Measurements from ENCODE around the gene TLK2.
"Not testable (repeated sequence)": the region's sequence is repeated elsewhere in the genome, so short reads cannot be mapped to it uniquely, and the experiment has no call there.

The TLK2 gene

DNA sequence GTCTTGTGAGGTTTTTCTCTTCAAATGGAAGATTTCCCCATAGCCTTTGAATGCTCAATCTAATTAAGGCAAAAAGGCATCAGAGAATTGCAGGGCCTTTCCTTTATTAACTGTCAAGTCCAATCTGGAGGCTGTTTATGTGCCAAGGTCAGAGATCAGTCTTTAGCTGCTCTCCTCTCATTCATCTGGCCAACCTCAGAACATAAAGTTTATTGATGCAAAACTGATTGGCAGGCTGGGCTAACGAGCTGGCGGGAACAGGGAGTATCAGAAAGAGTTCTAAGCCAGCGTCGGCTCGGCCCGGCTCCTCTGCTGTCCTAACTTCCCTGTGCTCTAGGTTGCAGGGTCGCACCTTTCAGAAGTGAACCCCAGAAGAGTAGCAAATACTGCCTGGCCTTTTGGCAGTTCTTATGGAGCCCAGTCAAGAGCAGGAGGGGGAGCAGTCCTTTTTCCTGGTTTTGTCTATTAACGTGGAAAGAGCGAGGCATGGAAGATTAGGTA lies 7.2 kb upstream of the TLK2 start:
- H3K79me2 ChIP-seq (ENCODE audit: insufficient read depth, low read length); H3K36me3 ChIP-seq (ENCODE audit: insufficient read depth, low read length); H3K27me3 ChIP-seq (ENCODE audit: insufficient read depth, low read length, poor library complexity); H3K9ac ChIP-seq (ENCODE audit: low read depth, low read length); H2AFZ ChIP-seq (ENCODE audit: low read depth, low read length); H3K4me2 ChIP-seq (ENCODE audit: insufficient read depth, low read length); ATAC-seq (ENCODE audit: insufficient read depth, low read depth); H3K9me3 ChIP-seq (ENCODE audit: insufficient read depth, low read length, severe bottlenecking); H3K4me3 ChIP-seq (ENCODE audit: low read depth in 1 of 2, low read length in 2 of 2); H3K27ac ChIP-seq (ENCODE audit: low read length); H4K20me1 ChIP-seq (ENCODE audit: insufficient read depth, low read length); DNase-seq: not testable (repeated sequence)
- peaks cover 10% of the 10 kb centered on the region for H3K4me1 ChIP-seq (ENCODE audit: insufficient read depth, low read length)

DNA sequence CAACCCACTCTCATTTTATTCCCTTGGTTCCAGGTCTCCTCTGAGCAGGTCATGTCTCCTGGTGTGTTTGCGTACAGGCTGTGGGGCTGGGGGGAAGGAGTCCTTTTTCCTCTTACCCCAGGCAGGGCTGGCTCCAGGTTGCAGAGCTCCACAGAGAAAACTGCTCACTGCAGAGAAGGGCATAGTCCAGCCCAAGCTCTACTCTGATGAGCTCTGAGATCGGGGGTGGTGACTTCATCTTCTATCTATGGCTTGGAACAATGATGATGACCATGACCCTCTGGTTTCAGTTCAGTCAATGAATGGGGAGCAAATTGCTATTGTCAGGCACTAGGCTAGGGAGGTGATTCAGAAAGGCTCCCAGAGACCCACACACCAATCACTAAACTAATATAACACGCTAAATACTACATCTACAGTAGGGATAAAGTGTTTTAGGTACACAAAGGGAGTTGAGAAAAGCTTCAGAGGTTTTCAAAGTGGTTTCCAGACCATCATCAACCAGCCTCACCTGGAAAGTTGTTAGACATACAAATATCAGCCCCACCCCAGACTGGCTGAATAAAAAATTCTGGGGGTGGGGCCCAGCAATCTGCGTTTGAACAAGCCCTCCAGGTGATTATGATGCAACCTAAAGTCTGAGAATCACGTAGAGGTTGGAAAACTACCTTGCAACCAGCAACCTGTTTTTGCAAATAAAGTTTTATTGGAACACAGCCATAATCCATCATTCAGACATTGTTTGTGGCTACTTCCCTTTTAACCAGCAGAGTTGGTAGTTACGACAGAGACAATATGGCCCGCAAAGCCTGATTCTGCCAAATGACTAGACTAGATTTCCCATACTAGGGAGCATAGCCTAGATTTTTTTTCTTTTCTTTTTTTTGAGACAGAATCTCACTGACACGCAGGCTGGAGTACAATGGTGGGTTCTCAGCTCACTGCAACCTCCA lies 5.3 kb upstream of the TLK2 start:
- not testable (repeated sequence) for H3K36me3 ChIP-seq (ENCODE audit: insufficient read depth, low read length); H3K4me2 ChIP-seq (ENCODE audit: insufficient read depth, low read length); ATAC-seq (ENCODE audit: insufficient read depth, low read depth); H3K27me3 ChIP-seq (ENCODE audit: insufficient read depth, low read length, poor library complexity); H3K9me3 ChIP-seq (ENCODE audit: insufficient read depth, low read length, severe bottlenecking); H3K9ac ChIP-seq (ENCODE audit: low read depth, low read length); H3K4me3 ChIP-seq (ENCODE audit: low read depth in 1 of 2, low read length in 2 of 2); DNase-seq; H3K27ac ChIP-seq (ENCODE audit: low read length); H2AFZ ChIP-seq (ENCODE audit: low read depth, low read length); H4K20me1 ChIP-seq (ENCODE audit: insufficient read depth, low read length)
- peaks cover 16% of the 10 kb centered on the region for H3K79me2 ChIP-seq (ENCODE audit: insufficient read depth, low read length)
- peaks cover 21% of the 10 kb centered on the region for H3K4me1 ChIP-seq (ENCODE audit: insufficient read depth, low read length)

DNA sequence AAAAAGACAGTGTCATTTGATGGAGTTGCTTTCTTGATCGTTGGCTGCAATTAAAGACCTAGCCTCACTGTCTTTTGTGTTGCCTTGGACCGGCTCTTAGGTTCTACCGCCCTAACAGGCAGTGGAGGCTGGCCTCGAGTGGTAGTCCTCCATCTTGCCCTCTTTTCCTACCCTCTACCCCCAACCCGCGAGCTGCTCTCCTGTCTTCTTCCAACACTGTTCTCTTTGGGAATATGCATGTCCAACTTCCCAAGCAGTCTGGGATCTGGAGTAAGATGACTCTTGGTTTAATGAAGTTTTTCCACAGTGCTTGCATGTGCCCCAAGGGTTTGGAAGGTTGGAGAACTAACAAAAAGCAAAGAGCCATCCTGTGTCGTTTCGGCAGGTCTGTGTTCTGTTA lies 1.5 kb upstream of the TLK2 start:
- not testable (repeated sequence) for H2AFZ ChIP-seq (ENCODE audit: low read depth, low read length); H3K27ac ChIP-seq (ENCODE audit: low read length); H3K36me3 ChIP-seq (ENCODE audit: insufficient read depth, low read length); H4K20me1 ChIP-seq (ENCODE audit: insufficient read depth, low read length); H3K9me3 ChIP-seq (ENCODE audit: insufficient read depth, low read length, severe bottlenecking); ATAC-seq (ENCODE audit: insufficient read depth, low read depth); H3K27me3 ChIP-seq (ENCODE audit: insufficient read depth, low read length, poor library complexity); DNase-seq
- peaks cover 48% of the 10 kb centered on the region for H3K79me2 ChIP-seq (ENCODE audit: insufficient read depth, low read length)
- peak overlapping the region in 1 of 2 experiments; percentile 69; a peak in 3 of 4 replicates for H3K4me3 ChIP-seq (ENCODE audit: low read depth in 1 of 2, low read length in 2 of 2)
- peak overlapping the region; percentile 81 for H3K9ac ChIP-seq (ENCODE audit: low read depth, low read length)
- H3K4me1 ChIP-seq (ENCODE audit: insufficient read depth, low read length), result peaks cover 24% of the 10 kb centered on the region
- peak overlapping the region; percentile 72 for H3K4me2 ChIP-seq (ENCODE audit: insufficient read depth, low read length)

DNA sequence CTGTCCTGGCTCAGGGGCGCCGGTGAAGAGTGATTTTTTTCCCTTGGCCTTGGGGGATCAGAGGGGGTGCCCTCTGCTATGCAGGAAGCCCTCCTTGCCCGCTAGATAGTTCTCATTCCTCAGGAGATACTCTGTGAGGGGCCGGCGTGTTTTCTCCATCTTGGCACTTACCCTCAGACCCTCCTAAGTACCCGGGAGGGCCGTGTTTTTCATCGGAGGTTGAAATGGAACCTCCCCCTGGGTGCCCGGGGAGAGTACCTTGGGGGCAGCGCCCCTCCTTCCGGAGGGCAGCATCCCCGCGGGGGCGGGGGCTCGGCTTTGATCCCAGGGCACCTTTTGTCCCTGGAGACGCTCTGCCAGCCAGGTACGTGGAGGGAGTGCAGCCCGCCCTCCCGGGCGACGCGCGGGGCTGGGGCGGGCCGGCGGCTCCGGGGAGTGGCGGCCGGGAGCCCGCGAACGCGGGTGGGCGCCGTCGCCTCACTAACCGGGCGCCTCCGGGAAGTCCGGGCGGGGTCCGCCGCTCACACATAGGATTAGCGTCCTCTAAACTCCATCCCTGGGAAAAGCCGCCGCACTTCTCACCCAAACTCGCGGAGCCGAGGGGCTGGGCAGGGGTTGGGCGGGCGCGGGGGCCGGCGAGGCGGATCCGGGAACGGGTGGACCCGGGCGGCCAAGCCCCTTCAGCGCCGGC lies 762 bp upstream of the TLK2 start:
- H3K36me3 ChIP-seq (ENCODE audit: insufficient read depth, low read length), result peaks cover 13% of the 10 kb centered on the region
- peaks cover 26% of the 10 kb centered on the region for H3K4me1 ChIP-seq (ENCODE audit: insufficient read depth, low read length)
- peak overlapping the region; percentile 72 for H3K4me2 ChIP-seq (ENCODE audit: insufficient read depth, low read length)
- peak; percentile 51 for DNase-seq
- not testable (repeated sequence) for H4K20me1 ChIP-seq (ENCODE audit: insufficient read depth, low read length); H3K27me3 ChIP-seq (ENCODE audit: insufficient read depth, low read length, poor library complexity); H3K9me3 ChIP-seq (ENCODE audit: insufficient read depth, low read length, severe bottlenecking)
- H2AFZ ChIP-seq (ENCODE audit: low read depth, low read length), result peak overlapping the region; percentile 64
- TF ChIP-seq, protein P1, sequence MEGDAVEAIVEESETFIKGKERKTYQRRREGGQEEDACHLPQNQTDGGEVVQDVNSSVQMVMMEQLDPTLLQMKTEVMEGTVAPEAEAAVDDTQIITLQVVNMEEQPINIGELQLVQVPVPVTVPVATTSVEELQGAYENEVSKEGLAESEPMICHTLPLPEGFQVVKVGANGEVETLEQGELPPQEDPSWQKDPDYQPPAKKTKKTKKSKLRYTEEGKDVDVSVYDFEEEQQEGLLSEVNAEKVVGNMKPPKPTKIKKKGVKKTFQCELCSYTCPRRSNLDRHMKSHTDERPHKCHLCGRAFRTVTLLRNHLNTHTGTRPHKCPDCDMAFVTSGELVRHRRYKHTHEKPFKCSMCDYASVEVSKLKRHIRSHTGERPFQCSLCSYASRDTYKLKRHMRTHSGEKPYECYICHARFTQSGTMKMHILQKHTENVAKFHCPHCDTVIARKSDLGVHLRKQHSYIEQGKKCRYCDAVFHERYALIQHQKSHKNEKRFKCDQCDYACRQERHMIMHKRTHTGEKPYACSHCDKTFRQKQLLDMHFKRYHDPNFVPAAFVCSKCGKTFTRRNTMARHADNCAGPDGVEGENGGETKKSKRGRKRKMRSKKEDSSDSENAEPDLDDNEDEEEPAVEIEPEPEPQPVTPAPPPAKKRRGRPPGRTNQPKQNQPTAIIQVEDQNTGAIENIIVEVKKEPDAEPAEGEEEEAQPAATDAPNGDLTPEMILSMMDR (IDR thresholded peaks at IDR 0.05; ENCODE audit: borderline replicate concordance, extremely low read depth, low read length, poor library complexity, severe bottlenecking), result peak; percentile 3
- H3K9ac ChIP-seq (ENCODE audit: low read depth, low read length), result peak overlapping the region; percentile 81
- H3K79me2 ChIP-seq (ENCODE audit: insufficient read depth, low read length), result peaks cover 55% of the 10 kb centered on the region
- H3K4me3 ChIP-seq (ENCODE audit: low read depth in 1 of 2, low read length in 2 of 2), result peak overlapping the region; percentile 58 to 69; a peak in 3 of 4 replicates
- ATAC-seq (ENCODE audit: insufficient read depth, low read depth), result peak; percentile 34
- H3K27ac ChIP-seq (ENCODE audit: low read length), result peak overlapping the region; percentile 61

DNA sequence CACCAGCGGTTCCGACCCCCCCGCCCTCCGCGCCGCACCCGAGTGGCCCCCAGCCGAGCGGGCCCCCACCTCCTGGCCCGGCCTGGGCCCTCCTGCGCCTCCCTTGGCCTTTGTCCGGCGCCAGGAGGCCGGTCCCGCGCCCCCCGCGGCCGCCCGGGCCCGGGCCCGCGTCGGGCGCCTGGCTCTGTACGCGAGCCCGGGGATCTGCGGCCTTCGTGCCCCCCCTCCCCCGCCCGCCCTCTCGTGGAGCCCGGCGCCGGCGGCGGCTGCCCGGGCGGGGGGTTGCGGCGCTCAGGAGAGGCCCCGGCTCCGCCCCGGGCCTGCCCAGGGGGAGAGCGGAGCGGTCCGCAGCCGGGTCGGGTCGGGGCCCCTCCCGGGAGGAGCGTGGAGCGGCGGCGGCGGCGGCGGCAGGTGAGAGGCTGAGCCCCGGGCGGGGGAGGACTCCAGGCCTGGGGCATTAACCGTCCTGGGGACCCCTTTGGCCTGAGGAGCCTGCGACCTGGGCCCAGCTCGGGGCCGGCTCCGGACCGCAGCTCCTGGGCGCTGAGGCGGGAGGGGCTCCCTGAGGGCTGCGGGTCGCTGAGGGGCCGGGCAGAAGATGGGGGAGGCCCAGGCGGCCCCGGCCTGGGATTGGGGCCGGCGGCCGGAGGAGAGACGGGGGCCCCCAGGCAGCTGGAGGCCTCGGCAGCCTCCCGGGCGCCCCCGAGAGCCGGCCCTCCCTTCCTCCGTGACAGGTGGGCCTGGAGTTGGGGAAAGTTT lies 434 bp downstream of the TLK2 start:
- H3K4me2 ChIP-seq (ENCODE audit: insufficient read depth, low read length), result peak overlapping the region; percentile 69
- H3K27me3 ChIP-seq (ENCODE audit: insufficient read depth, low read length, poor library complexity); H4K20me1 ChIP-seq (ENCODE audit: insufficient read depth, low read length); H3K9me3 ChIP-seq (ENCODE audit: insufficient read depth, low read length, severe bottlenecking): not testable (repeated sequence)
- H2AFZ ChIP-seq (ENCODE audit: low read depth, low read length), result peak overlapping the region; percentile 43; the same call in 1 of the 2 replicates
- DNase-seq, result peak; percentile 43
- peaks cover 20% of the 10 kb centered on the region for H3K36me3 ChIP-seq (ENCODE audit: insufficient read depth, low read length)
- peak overlapping the region; percentile 77 for H3K9ac ChIP-seq (ENCODE audit: low read depth, low read length)
- peak overlapping the region; percentile 78 for H3K27ac ChIP-seq (ENCODE audit: low read length)
- peaks cover 67% of the 10 kb centered on the region for H3K79me2 ChIP-seq (ENCODE audit: insufficient read depth, low read length)
- peak overlapping the region; percentile 55 to 64; a peak in 3 of 4 replicates for H3K4me3 ChIP-seq (ENCODE audit: low read depth in 1 of 2, low read length in 2 of 2)
- peaks cover 28% of the 10 kb centered on the region for H3K4me1 ChIP-seq (ENCODE audit: insufficient read depth, low read length)
- ATAC-seq (ENCODE audit: insufficient read depth, low read depth), result peak; percentile 35

DNA sequence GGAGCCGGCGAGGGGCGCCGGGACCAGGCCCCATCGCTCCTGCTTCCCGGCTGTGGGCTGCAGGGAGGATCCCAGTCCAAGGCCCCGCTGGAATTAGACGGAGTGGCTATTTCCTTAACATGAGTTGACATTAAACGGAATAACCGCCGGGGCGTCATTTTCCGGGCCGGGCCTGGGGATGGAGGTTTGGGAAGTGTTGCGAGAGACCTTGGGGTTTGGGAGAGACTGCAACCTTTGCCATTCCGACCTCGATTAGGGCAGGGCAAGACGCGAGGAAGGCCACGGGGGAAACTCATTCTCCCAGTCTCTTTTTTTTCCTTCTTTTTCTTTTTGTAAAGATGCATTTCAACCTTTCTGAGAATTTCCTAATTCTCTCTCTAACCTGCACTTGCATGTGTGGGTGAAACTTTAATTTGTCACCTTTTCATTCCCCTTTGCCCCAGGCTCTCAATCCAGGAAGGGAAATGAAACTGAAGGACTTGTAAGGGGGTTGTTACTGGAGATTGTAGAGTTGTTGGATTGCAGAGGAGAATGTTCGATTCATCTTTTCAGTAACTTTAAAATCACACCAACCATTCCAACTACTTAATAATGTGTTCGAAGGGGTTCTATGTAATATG lies 1.1 kb downstream of the TLK2 start:
- Histone ChIP-seq H3K79me2 (ENCODE audit: insufficient read depth, low read length) (peaks cover 72% of the 10 kb centered on the region), H3K4me2 (ENCODE audit: insufficient read depth, low read length) (peak overlapping the region; percentile 69), H3K36me3 (ENCODE audit: insufficient read depth, low read length) (peaks cover 20% of the 10 kb centered on the region), H2AFZ (ENCODE audit: low read depth, low read length) (peak overlapping the region; percentile 51; the same call in 1 of the 2 replicates), H3K9ac (ENCODE audit: low read depth, low read length) (peak overlapping the region; percentile 77), H3K27ac (ENCODE audit: low read length) (peak overlapping the region; percentile 78), H3K4me1 (ENCODE audit: insufficient read depth, low read length) (peaks cover 28% of the 10 kb centered on the region), H3K4me3 (ENCODE audit: low read depth in 1 of 2, low read length in 2 of 2) (peak overlapping the region; percentile 55 to 64)
- H3K27me3 ChIP-seq (ENCODE audit: insufficient read depth, low read length, poor library complexity); H3K9me3 ChIP-seq (ENCODE audit: insufficient read depth, low read length, severe bottlenecking); H4K20me1 ChIP-seq (ENCODE audit: insufficient read depth, low read length): not testable (repeated sequence)
- DNase-seq (peak; percentile 34), ATAC-seq (ENCODE audit: insufficient read depth, low read depth) (0 out of 3 replicates have a peak, but pooled peaks have one; percentile 2)
